Parathyroid adenoma (tissue), 2 donors: ENCODE results near the gene LGALS3BP.

Experiments used
- H2AFZ ChIP-seq: fragments of 300-600 bp; sonication (generic); one replicate; pipeline ENCODE4 v1.7.0; 2017; ENCODE audit warnings: antibody characterized with exemption, mild to moderate bottlenecking
- H3K27ac ChIP-seq: fragments of 300-600 bp; sonication (generic); one replicate; pipeline ENCODE4 v1.7.0; 2017
- H3K27me3 ChIP-seq: fragments of 300-600 bp; sonication (generic); one replicate; pipeline ENCODE4 v1.7.0; 2017; ENCODE audit warnings: low read length; ENCODE audit not compliant: control insufficient read depth, insufficient read depth
- H3K36me3 ChIP-seq: fragments of 300-600 bp; sonication (generic); one replicate; pipeline ENCODE4 v1.7.0; 2017; ENCODE audit warnings: low read length; ENCODE audit not compliant: control insufficient read depth, insufficient read depth
- H3K4me1 ChIP-seq: fragments of 300-600 bp; sonication (generic); one replicate; pipeline ENCODE4 v1.7.0; 2017; ENCODE audit warnings: control low read depth
- H3K4me2 ChIP-seq: fragments of 300-600 bp; sonication (generic); one replicate; pipeline ENCODE4 v1.7.0; 2017; ENCODE audit warnings: low read length
- H3K4me3 ChIP-seq: fragments of 300-600 bp; sonication (generic); one replicate; pipeline ENCODE4 v1.7.0; 2017; ENCODE audit warnings: low read depth, low read length
- H3K79me2 ChIP-seq: fragments of 300-600 bp; sonication (generic); one replicate; pipeline ENCODE4 v1.7.0; 2017; ENCODE audit warnings: control low read depth
- H3K9ac ChIP-seq: fragments of 300-600 bp; sonication (generic); one replicate; pipeline ENCODE4 v1.7.0; 2017; ENCODE audit warnings: mild to moderate bottlenecking
- H3K9me3 ChIP-seq: fragments of 300-600 bp; sonication (generic); one replicate; pipeline ENCODE4 v1.7.0; 2017; ENCODE audit warnings: low read length; ENCODE audit not compliant: control insufficient read depth
- CTCF ChIP-seq: fragments of 300-600 bp; sonication (generic); IDR thresholded peaks from one replicate; pipeline ENCODE4 v1.7.0; 2017; ENCODE audit warnings: antibody characterized with exemption, mild to moderate bottlenecking
- donor health status: primary hyperparathyroidism.

Gene LGALS3BP

GRCh38 chr17:78979780-78980623 is at the start of gene LGALS3BP:
Gene LGALS3BP, minus strand, starts transcription at chr17:78979923. Its CDS starts 2,732 bp downstream, at chr17:78977191.
- H2AFZ ChIP-seq = peak within 1 kb of the TSS; percentile 86
- TF ChIP-seq CTCF = no peak
- no peaks in the 10 kb centered on the region for H3K36me3 ChIP-seq
- no peaks in the 10 kb centered on the region for H3K27me3 ChIP-seq
- H3K27ac ChIP-seq = peak within 1 kb of the TSS; percentile 29
- peak within 1 kb of the TSS; percentile 50 for H3K4me3 ChIP-seq
- no peaks in the 10 kb centered on the region for H3K79me2 ChIP-seq
- H3K4me2 ChIP-seq = peak within 1 kb of the TSS; percentile 81
- H3K9me3 ChIP-seq = no peaks in the 10 kb centered on the region
- peaks cover 20% of the 10 kb centered on the region for H3K4me1 ChIP-seq
- no peak within 1 kb of the TSS for H3K9ac ChIP-seq

- no peaks in the 10 kb centered on the region for H3K9me3 ChIP-seq
- H3K4me1 ChIP-seq = peaks cover 34% of the 10 kb centered on the region
- H3K4me2 ChIP-seq = no peak overlapping the region
- H3K79me2 ChIP-seq = no peaks in the 10 kb centered on the region
- no peaks in the 10 kb centered on the region for H3K36me3 ChIP-seq
- no peak overlapping the region for H3K9ac ChIP-seq
- H2AFZ ChIP-seq = peak overlapping the region; percentile 68
- H3K27me3 ChIP-seq = no peaks in the 10 kb centered on the region
- TF ChIP-seq CTCF = no peak
- H3K4me3 ChIP-seq = no peak overlapping the region
- H3K27ac ChIP-seq = peak overlapping the region; percentile 97
Observed at GRCh38 chr17:79028496-79029326, 49.0 kb upstream of the LGALS3BP start.

GRCh38 chr17:79027925-79028491 is 48.3 kb upstream of the LGALS3BP start:
- Histone ChIP-seq H3K27me3 (no peaks in the 10 kb centered on the region), H3K9me3 (no peaks in the 10 kb centered on the region), H3K9ac (no peak overlapping the region), H3K79me2 (no peaks in the 10 kb centered on the region), H3K4me3 (peak overlapping the region; percentile 70), H3K4me2 (peak overlapping the region; percentile 60), H3K36me3 (no peaks in the 10 kb centered on the region), H3K4me1 (peaks cover 38% of the 10 kb centered on the region), H2AFZ (peak overlapping the region; percentile 68), H3K27ac (peak overlapping the region; percentile 97)
- TF ChIP-seq CTCF = no peak

GRCh38 chr17:79027274-79027924 is 47.7 kb upstream of the LGALS3BP start:
- H3K4me3 ChIP-seq = peak overlapping the region; percentile 70
- no peaks in the 10 kb centered on the region for H3K36me3 ChIP-seq
- H3K9ac ChIP-seq = no peak overlapping the region
- no peaks in the 10 kb centered on the region for H3K9me3 ChIP-seq
- TF ChIP-seq CTCF = no peak
- peak overlapping the region; percentile 68 for H2AFZ ChIP-seq
- peak overlapping the region; percentile 97 for H3K27ac ChIP-seq
- peak overlapping the region; percentile 60 for H3K4me2 ChIP-seq
- H3K27me3 ChIP-seq = no peaks in the 10 kb centered on the region
- peaks cover 38% of the 10 kb centered on the region for H3K4me1 ChIP-seq
- no peaks in the 10 kb centered on the region for H3K79me2 ChIP-seq
